Naive thymus-derived CD4-positive, alpha-beta T cell (primary cell): ENCODE data around the gene SPECC1. TPM values are rescaled to one million over a fixed set of nuclear protein-coding genes. Genes with fewer than 3 reads are reported as not detected.
"Not testable (repeated sequence)": the region's sequence is repeated elsewhere in the genome, so short reads cannot be mapped to it uniquely, and the experiment has no call there.

ENCODE experiments used
- ATAC-seq: fragments of 150-1000 bp; cut with Tn5 transposase; 2 replicates; pipeline ENCODE4 v1.10.0; 2021; ENCODE audit warnings: mild to moderate bottlenecking, moderate library complexity
- CTCF ChIA-PET: fragments of 350-600 bp; sonication (Branson Sonifier 250); formaldehyde crosslinking; loops from one replicate; lab custom pipeline; 2021; ENCODE audit warnings: antibody characterized with exemption; lab: Charles Lee
- POLR2A ChIA-PET: fragments of 350-600 bp; sonication (Branson Sonifier 250); formaldehyde crosslinking; loops from one replicate; lab custom pipeline; 2021; ENCODE audit warnings: antibody characterized with exemption, inconsistent platforms; lab: Charles Lee
- DNase-seq, 9 donors: peaks; one replicate each; pipeline versions ENCODE4 v3.0.0 to v3.0.0-alpha.2; 2020 to 2022; ENCODE audit warnings: mixed read lengths in 1 of 9
- H3K27ac ChIP-seq: one replicate; pipeline ENCODE4 v1.7.0; 2013; ENCODE audit warnings: mild to moderate bottlenecking, low read depth, low read length, moderate library complexity
- H3K27me3 ChIP-seq, 2 donors: one replicate each; pipeline ENCODE4 v1.7.0; 2013; ENCODE audit warnings: low read length in 2 of 2, mild to moderate bottlenecking in 2 of 2, moderate library complexity in 2 of 2; ENCODE audit not compliant: control insufficient read depth in 2 of 2, insufficient read depth in 2 of 2
- H3K36me3 ChIP-seq, 3 experiments: 1 replicate in 2 of 3; 2 replicates in 1 of 3; pipeline ENCODE4 v1.7.0; 2013; ENCODE audit warnings: low read length in 3 of 3, mild to moderate bottlenecking in 3 of 3, moderate library complexity in 1 of 3; ENCODE audit not compliant: insufficient read depth in 3 of 3, control insufficient read depth in 2 of 3
- H3K4me1 ChIP-seq, 2 donors: one replicate each; pipeline ENCODE4 v1.7.0; 2013; ENCODE audit warnings: low read length in 2 of 2, mild to moderate bottlenecking in 2 of 2, moderate library complexity in 1 of 2; ENCODE audit not compliant: control insufficient read depth in 2 of 2, insufficient read depth in 2 of 2
- H3K4me3 ChIP-seq: 2 replicates; pipeline ENCODE4 v1.7.0; 2013; ENCODE audit warnings: mild to moderate bottlenecking, low read length
- H3K9me3 ChIP-seq, 3 experiments: 1 replicate in 2 of 3; 2 replicates in 1 of 3; pipeline ENCODE4 v1.7.0; 2013; ENCODE audit warnings: low read length in 3 of 3; ENCODE audit not compliant: control insufficient read depth in 2 of 3
- H3K27ac Mint-ChIP-seq, 9 donors: one replicate each; pipeline ENCODE4 v1.8.0; 2020 to 2022; ENCODE audit warnings: mixed read lengths in 9 of 9, mild to moderate bottlenecking in 8 of 9, moderate library complexity in 5 of 9, inconsistent platforms in 2 of 9
- H3K27me3 Mint-ChIP-seq, 5 donors: one replicate each; pipeline ENCODE4 v1.8.0; 2021 to 2022; ENCODE audit warnings: mixed read lengths in 5 of 5, mild to moderate bottlenecking in 1 of 5
- H3K36me3 Mint-ChIP-seq, 5 donors: one replicate each; pipeline ENCODE4 v1.8.0; 2020 to 2022; ENCODE audit warnings: mixed read lengths in 5 of 5, mild to moderate bottlenecking in 3 of 5, inconsistent platforms in 1 of 5
- H3K4me1 Mint-ChIP-seq, 7 donors: one replicate each; pipeline ENCODE4 v1.8.0; 2020 to 2022; ENCODE audit warnings: mixed read lengths in 7 of 7, mild to moderate bottlenecking in 3 of 7, inconsistent platforms in 1 of 7
- H3K4me3 Mint-ChIP-seq, 10 donors: one replicate each; pipeline ENCODE4 v1.8.0; 2020 to 2022; ENCODE audit warnings: mild to moderate bottlenecking in 10 of 10, mixed read lengths in 10 of 10, moderate library complexity in 6 of 10, inconsistent platforms in 2 of 10
- H3K9me3 Mint-ChIP-seq, 11 donors: one replicate each; pipeline ENCODE4 v1.8.0; 2020 to 2022; ENCODE audit warnings: mixed read lengths in 11 of 11, mild to moderate bottlenecking in 4 of 11, inconsistent platforms in 1 of 11, moderate library complexity in 1 of 11
- intact Hi-C, 2 donors: fragments of 100-400 bp; cut with micrococcal nuclease; formaldehyde crosslinking; loops; one replicate each; pipeline ENCODE4 v1.15.1; 2023
- polyA plus RNA-seq, 2 donors: library from polyadenylated mRNA; unstranded; fragments of 300-500 nt; fragmentation: Illumina TruSeq; gene quantifications; one replicate each; pipeline ENCODE4 v1.2.3, GENCODE V29; 2021
- total RNA-seq, 6 experiments: library from RNA in 5 of 6; stranded (reverse) in 5 of 6; gene quantifications; 1 replicate in 5 of 6; 2 replicates in 1 of 6; pipeline ENCODE4 v1.2.3 and lab custom pipeline; 2021 to 2026

SPECC1 gene
- total and polyA plus RNA-seq, 7 experiments from 2014 or later: 1.2 to 37.5 (median 4.7) TPM

DNA sequence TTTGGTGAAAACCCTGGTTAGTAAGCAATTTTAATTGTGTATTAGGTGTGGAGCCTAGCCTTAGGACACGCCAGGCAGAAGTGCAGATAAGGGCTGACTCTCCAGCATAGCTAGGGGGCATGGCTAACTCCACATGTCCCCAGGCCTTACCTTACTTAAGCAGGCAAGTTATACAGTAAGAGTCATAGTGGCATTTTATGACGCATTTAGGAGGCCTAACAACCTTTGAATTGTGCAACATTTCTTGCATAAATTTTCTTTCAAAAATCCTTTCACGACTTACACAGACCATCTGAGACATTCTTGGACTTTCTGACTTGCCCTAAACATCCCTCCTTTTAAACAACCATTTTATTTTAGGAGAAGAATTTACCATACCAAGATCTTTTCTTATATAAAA, 187.1 kb downstream of the SPECC1 start:
- Mint-ChIP-seq H3K36me3 (peaks cover 0 to 12% (median 6%) of the 10 kb centered on the region in 5 donors), H3K9me3 (peaks cover 0 to 14% (median 3%) of the 10 kb centered on the region in 11 donors)
- H3K4me1 Mint-ChIP-seq, H3K27ac ChIP-seq, H3K27me3 Mint-ChIP-seq, H3K27me3 ChIP-seq, H3K9me3 ChIP-seq, DNase-seq, CTCF ChIA-PET, H3K36me3 ChIP-seq, H3K4me3 Mint-ChIP-seq, POLR2A ChIA-PET, ATAC-seq, H3K27ac Mint-ChIP-seq, intact Hi-C loops, H3K4me3 ChIP-seq, H3K4me1 ChIP-seq: not testable (repeated sequence)

DNA sequence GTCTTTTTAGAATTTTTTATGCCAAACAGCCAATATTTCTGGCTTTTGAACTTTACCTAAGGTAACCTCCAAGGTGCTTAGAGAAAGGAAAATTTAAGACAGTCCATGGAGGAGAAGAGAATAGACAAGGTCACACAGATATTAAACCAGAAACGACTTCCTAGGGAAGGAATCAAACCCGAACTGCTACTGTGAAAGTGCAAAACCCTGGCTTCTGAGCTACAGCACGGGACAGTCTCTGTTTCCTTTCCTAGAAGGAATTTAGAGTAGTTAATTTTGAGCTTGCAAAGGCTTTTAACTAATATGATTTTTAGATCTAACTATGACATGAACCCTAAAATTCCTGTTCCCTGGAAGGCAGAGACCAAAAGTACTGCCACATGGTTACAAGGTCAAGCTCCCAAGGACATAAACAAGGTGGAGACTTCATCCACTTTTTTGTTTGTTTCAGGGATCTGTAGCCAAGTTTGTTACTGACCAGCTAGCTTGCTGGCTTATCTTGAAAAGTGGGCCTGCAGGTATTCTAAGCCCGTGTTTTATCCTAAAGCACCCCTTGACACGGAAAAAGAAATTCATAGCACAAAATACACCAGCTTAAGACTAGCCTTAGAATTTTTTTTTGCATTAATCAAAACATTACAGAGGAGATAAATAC, 188.2 kb downstream of the SPECC1 start:
- Histone ChIP-seq H3K36me3 (no peaks in the 10 kb centered on the region), H3K27me3 (no peaks in the 10 kb centered on the region), H3K4me3 (no peak overlapping the region), H3K4me1 (no peaks in the 10 kb centered on the region), H3K27ac (no peak overlapping the region), H3K9me3 (no peaks in the 10 kb centered on the region)
- Mint-ChIP-seq H3K9me3 (peaks cover 0 to 14% (median 4%) of the 10 kb centered on the region in 11 donors), H3K27me3 (peaks cover 0 to 4% (median 0%) of the 10 kb centered on the region in 5 donors), H3K4me3 (no peak overlapping the region), H3K36me3 (peaks cover 0 to 12% (median 6%) of the 10 kb centered on the region in 5 donors), H3K27ac (no peak overlapping the region), H3K4me1 (no peaks in the 10 kb centered on the region)
- ChIA-PET POLR2A (interaction anchor here (0.6 kb wide), 1 partner anchor 11 kb away, joined by 3 read pairs; no protein-coding TSS in a partner anchor), CTCF (interaction anchor here (0.6 to 1.3 kb wide), 3 partner anchors 32 to 76 kb away, joined by 3 to 4 read pairs (median 4); no protein-coding TSS in a partner anchor)
- intact Hi-C loops: no loop called here
- no peak for ATAC-seq
- no peak for DNase-seq

DNA sequence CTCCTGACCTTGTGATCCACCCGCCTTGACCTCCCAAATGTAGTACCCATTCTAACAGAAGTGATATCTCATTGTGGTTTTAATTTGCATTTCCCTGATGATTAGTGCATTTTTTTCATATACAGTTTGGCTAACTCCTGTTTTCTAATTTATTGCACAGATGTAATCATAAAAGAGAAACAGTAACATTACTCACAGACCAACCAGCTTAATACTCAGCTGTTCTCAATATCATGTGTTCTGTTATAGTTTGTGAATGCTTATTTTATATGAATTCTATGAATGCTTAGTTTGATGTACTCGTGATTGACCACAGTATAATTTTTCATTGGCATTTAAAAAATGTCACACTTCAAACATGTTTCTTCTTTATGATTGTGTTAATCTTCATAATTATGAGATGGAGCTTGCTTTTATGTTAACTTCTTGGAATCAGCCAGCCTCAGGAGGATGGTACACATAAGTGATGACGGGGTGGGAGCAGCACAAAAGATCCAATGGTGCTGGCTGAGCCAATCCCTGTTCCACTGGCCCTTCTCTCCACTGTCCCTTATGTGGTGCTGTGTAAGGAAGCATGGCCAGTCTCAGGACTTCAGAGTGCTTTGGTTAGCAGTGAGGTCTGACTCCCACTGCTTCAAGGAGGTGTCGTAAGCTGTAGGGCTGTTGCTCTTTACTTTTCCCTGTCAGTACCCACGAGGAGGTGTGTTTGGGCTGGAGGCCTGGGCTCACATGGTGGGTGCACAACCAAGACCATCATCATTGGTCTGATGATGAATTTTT, 191.0 kb downstream of the SPECC1 start:
- Histone ChIP-seq H3K36me3 (no peaks in the 10 kb centered on the region), H3K27ac (no peak overlapping the region), H3K4me1 (no peaks in the 10 kb centered on the region), H3K27me3 (no peaks in the 10 kb centered on the region), H3K9me3 (no peaks in the 10 kb centered on the region), H3K4me3 (no peak overlapping the region)
- Mint-ChIP-seq H3K9me3 (peaks cover 0 to 8% (median 4%) of the 10 kb centered on the region in 11 donors), H3K4me1 (peaks cover 5 to 15% (median 8%) of the 10 kb centered on the region in 7 donors), H3K27ac (no peak overlapping the region), H3K4me3 (no peak overlapping the region), H3K27me3 (peaks cover 0 to 4% (median 0%) of the 10 kb centered on the region in 5 donors), H3K36me3 (peaks cover 0 to 12% (median 6%) of the 10 kb centered on the region in 5 donors)
- ChIA-PET POLR2A (no interaction called here), CTCF (no interaction called here)
- no peak for DNase-seq
- intact Hi-C loops: no loop called here
- no peak for ATAC-seq

DNA sequence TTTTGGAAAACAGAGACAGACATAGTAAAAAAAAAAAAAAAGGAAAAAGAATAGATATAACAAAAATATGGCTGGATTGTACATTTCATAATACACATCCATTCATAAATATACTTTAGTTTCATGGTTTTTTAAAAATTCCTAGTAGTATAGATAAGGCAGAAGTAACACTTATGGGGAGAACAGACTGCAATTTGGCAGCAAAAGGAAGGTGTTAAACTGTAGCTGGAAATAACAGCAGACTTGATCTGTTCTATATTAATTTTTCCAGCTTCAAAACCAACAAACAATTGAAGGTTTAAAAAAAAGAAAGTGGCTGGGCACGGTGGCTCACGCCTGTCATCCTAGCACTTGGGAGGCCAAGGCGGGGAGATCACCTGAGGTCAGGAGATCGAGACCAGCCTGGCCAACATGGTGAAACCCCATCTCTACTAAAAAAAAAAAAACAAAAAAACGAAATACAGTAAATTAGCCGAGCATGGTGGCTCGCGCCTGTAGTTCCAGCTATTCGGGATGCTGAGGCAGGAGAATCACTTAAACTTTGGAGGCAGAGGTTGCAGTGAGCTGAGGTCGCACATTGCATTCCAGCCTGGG, 191.8 kb downstream of the SPECC1 start:
- DNase-seq (no peak), ATAC-seq (no peak)
- H3K9me3 ChIP-seq: no peaks in the 10 kb centered on the region
- Mint-ChIP-seq H3K4me3 (no peak overlapping the region), H3K27ac (no peak overlapping the region), H3K4me1 (peaks cover 10 to 22% (median 14%) of the 10 kb centered on the region in 7 donors), H3K27me3 (peaks cover 0 to 3% (median 0%) of the 10 kb centered on the region in 5 donors), H3K36me3 (peaks cover 0 to 12% (median 4%) of the 10 kb centered on the region in 5 donors), H3K9me3 (peaks cover 0 to 8% (median 4%) of the 10 kb centered on the region in 11 donors)
- ChIA-PET CTCF (no interaction called here), POLR2A (interaction anchor here (0.6 kb wide), 1 partner anchor 104 kb away, joined by 3 read pairs; no protein-coding TSS in a partner anchor)
- no peaks in the 10 kb centered on the region for H3K36me3 ChIP-seq
- H3K27ac ChIP-seq: no peak overlapping the region
- intact Hi-C loops: no loop called here
- no peak overlapping the region for H3K4me3 ChIP-seq
- H3K27me3 ChIP-seq: no peaks in the 10 kb centered on the region
- H3K4me1 ChIP-seq: peaks cover 0 to 3% of the 10 kb centered on the region in 2 donors

DNA sequence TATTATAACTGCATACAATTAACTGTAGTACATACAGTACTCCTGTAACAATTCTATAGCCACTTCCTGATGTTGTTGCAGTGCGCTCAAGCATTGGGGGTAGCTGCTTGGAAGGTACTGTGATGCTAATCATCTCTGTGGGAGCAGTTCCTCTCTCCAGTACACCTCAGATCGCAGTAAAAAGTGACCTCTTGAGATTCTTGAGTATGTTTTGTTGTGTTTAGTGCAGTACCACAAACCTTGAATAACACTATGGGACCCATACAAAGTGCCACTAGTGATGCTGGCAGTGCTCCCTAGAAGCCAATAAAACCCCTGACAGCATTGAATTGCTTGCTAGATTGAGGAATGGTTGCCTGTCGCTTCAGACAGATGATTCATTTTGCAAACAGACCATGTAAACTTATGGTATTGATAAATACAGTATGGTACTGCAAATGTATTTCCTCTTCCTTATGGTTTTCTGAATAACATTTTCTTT, 193.0 kb downstream of the SPECC1 start:
- peaks cover 0 to 7% (median 2%) of the 10 kb centered on the region in 11 donors for H3K9me3 Mint-ChIP-seq
- ChIA-PET CTCF (no interaction called here), POLR2A (no interaction called here)
- no peaks in the 10 kb centered on the region for H3K27me3 ChIP-seq
- intact Hi-C loops: no loop called here
- H3K4me1 Mint-ChIP-seq: peaks cover 15 to 34% (median 27%) of the 10 kb centered on the region in 7 donors
- H3K4me3 Mint-ChIP-seq: no peak overlapping the region
- DNase-seq (no peak), ATAC-seq (no peak)
- no peak overlapping the region for H3K27ac ChIP-seq
- H3K36me3 ChIP-seq: no peaks in the 10 kb centered on the region
- no peaks in the 10 kb centered on the region for H3K27me3 Mint-ChIP-seq
- peaks cover 0 to 7% of the 10 kb centered on the region in 2 donors for H3K4me1 ChIP-seq
- no peak overlapping the region for H3K27ac Mint-ChIP-seq
- no peaks in the 10 kb centered on the region for H3K9me3 ChIP-seq
- H3K36me3 Mint-ChIP-seq: peaks cover 0 to 12% (median 3%) of the 10 kb centered on the region in 5 donors
- H3K4me3 ChIP-seq: no peak overlapping the region

DNA sequence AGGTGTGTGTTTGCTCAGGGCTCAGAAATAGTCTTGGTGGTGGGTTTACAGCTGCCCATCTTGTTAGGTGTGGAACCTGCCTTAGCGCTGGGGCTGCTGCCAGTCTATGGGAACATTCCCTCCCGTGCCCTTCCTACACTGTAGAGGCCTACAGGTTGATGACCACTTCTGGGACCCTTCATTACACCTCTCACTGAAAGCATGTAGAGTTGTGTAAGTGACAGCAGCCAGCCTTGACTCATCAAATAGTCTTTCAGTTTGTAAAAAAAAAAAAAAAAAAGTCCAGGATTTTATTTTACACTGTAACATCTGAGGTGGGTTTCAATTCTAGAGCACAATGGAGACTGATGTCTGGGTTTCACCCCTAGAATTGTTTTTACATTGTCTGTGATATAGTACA, 193.9 kb downstream of the SPECC1 start:
- ChIA-PET CTCF (no interaction called here), POLR2A (no interaction called here)
- H3K27me3 ChIP-seq: no peaks in the 10 kb centered on the region
- H3K4me1 Mint-ChIP-seq: peaks cover 15 to 36% (median 34%) of the 10 kb centered on the region in 7 donors
- H3K27ac ChIP-seq: no peak overlapping the region
- peaks cover 0 to 6% (median 2%) of the 10 kb centered on the region in 11 donors for H3K9me3 Mint-ChIP-seq
- no peak overlapping the region for H3K4me3 ChIP-seq
- H3K4me3 Mint-ChIP-seq: no peak overlapping the region
- ATAC-seq (no peak), DNase-seq (no peak)
- intact Hi-C loops: no loop called here
- peaks cover 0 to 7% of the 10 kb centered on the region in 2 donors for H3K4me1 ChIP-seq
- no peak overlapping the region for H3K27ac Mint-ChIP-seq
- no peaks in the 10 kb centered on the region for H3K36me3 ChIP-seq
- H3K36me3 Mint-ChIP-seq: peaks cover 0 to 11% (median 2%) of the 10 kb centered on the region in 5 donors
- no peaks in the 10 kb centered on the region for H3K9me3 ChIP-seq
- H3K27me3 Mint-ChIP-seq: no peaks in the 10 kb centered on the region
